CD14-positive monocyte (primary cell): ENCODE measurements around the gene THRA. TPM values are rescaled to one million over a fixed set of nuclear protein-coding genes. Genes with fewer than 3 reads are reported as not detected.
A peak's percentile ranks its signal among the peaks of the same experiment; 100 is the strongest.

Experiments used
- DNase-seq, 3 donors: peaks; one replicate each; pipeline ENCODE4 v3.0.0-alpha.2; 2011 to 2022
- H2AFZ ChIP-seq: 2 replicates; pipeline ENCODE4 v1.6.0; 2012; ENCODE audit warnings: mild to moderate bottlenecking, low read depth, low read length, inconsistent platforms; ENCODE audit not compliant: insufficient read depth, poor library complexity, severe bottlenecking
- H3K27ac ChIP-seq, 2 donors: 1 replicate in 1 of 2; 2 replicates in 1 of 2; pipeline ENCODE4 v1.5.1; 2012 to 2013; ENCODE audit warnings: low read length in 2 of 2, control low read depth in 1 of 2, inconsistent platforms in 1 of 2, low read depth in 1 of 2, mild to moderate bottlenecking in 1 of 2
- H3K27me3 ChIP-seq, 2 donors: one replicate each; pipeline versions ENCODE4 v1.6.0 to v1.6.1; 2011 to 2013; ENCODE audit warnings: low read length in 2 of 2; ENCODE audit not compliant: control insufficient read depth in 2 of 2, insufficient read depth in 2 of 2
- H3K36me3 ChIP-seq, 2 donors: replicated peaks in 1 of 2; 1 replicate in 1 of 2; 2 replicates in 1 of 2; pipeline versions ENCODE4 v1.5.1 to v1.6.1; 2012 to 2013; ENCODE audit warnings: low read length in 2 of 2, control low read depth in 1 of 2, inconsistent platforms in 1 of 2, mild to moderate bottlenecking in 1 of 2; ENCODE audit not compliant: insufficient read depth in 2 of 2, control insufficient read depth in 1 of 2
- H3K4me1 ChIP-seq, 2 donors: 1 replicate in 1 of 2; 2 replicates in 1 of 2; pipeline versions ENCODE4 v1.5.1 to v1.6.1; 2012 to 2013; ENCODE audit warnings: low read length in 2 of 2, control low read depth in 1 of 2, inconsistent platforms in 1 of 2, mild to moderate bottlenecking in 1 of 2, moderate library complexity in 1 of 2; ENCODE audit not compliant: insufficient read depth in 2 of 2, control insufficient read depth in 1 of 2
- H3K4me2 ChIP-seq: replicated peaks from 2 replicates; pipeline ENCODE3; 2012; ENCODE audit warnings: low read length, moderate library complexity, mild to moderate bottlenecking; ENCODE audit not compliant: poor library complexity, severe bottlenecking; ENCODE audit errors: extremely low read depth
- H3K4me3 ChIP-seq, 3 experiments: fragments of 200-600 bp in 1 of 3; sonication (generic) in 1 of 3; replicated peaks in 1 of 3; 1 replicate in 2 of 3; 2 replicates in 1 of 3; pipeline ENCODE4 v1.5.1; 2011 to 2013; ENCODE audit warnings: low read length in 3 of 3, mild to moderate bottlenecking in 3 of 3, control low read depth in 2 of 3, low read depth in 2 of 3, inconsistent platforms in 1 of 3, moderate library complexity in 1 of 3
- H3K79me2 ChIP-seq: 2 replicates; pipeline ENCODE4 v1.6.0; 2012; ENCODE audit warnings: mild to moderate bottlenecking, control low read depth, inconsistent platforms, low read length, moderate library complexity; ENCODE audit not compliant: insufficient read depth
- H3K9ac ChIP-seq: 2 replicates; pipeline ENCODE4 v1.6.0; 2017; ENCODE audit warnings: low read length, mild to moderate bottlenecking; ENCODE audit not compliant: insufficient read depth, poor library complexity, severe bottlenecking
- H3K9me3 ChIP-seq, 2 donors: replicated peaks in 1 of 2; 1 replicate in 1 of 2; 2 replicates in 1 of 2; pipeline versions ENCODE4 v1.5.1 to v1.6.1; 2012 to 2013; ENCODE audit warnings: low read length in 2 of 2, control low read depth in 1 of 2; ENCODE audit not compliant: control insufficient read depth in 1 of 2, insufficient read depth in 1 of 2
- H4K20me1 ChIP-seq: 2 replicates; pipeline ENCODE4 v1.6.0; 2012; ENCODE audit warnings: mild to moderate bottlenecking, low read length, control low read depth, moderate library complexity; ENCODE audit not compliant: insufficient read depth
- H3K27ac Mint-ChIP-seq, 7 donors: one replicate each; pipeline ENCODE4 v1.8.0; 2020; ENCODE audit warnings: mild to moderate bottlenecking in 7 of 7, mixed read lengths in 7 of 7, moderate library complexity in 6 of 7, inconsistent platforms in 2 of 7
- H3K27me3 Mint-ChIP-seq, 3 donors: one replicate each; pipeline ENCODE4 v1.8.0; 2021 to 2022; ENCODE audit warnings: low read depth in 3 of 3, mild to moderate bottlenecking in 3 of 3, mixed read lengths in 3 of 3, moderate library complexity in 3 of 3, inconsistent platforms in 1 of 3
- H3K36me3 Mint-ChIP-seq, 2 donors: one replicate each; pipeline ENCODE4 v1.8.0; 2020; ENCODE audit warnings: mixed read lengths in 2 of 2, inconsistent platforms in 1 of 2, mild to moderate bottlenecking in 1 of 2
- H3K4me1 Mint-ChIP-seq: one replicate; pipeline ENCODE4 v1.8.0; 2020; ENCODE audit warnings: mild to moderate bottlenecking, mixed read lengths
- H3K4me3 Mint-ChIP-seq, 2 donors: one replicate each; pipeline ENCODE4 v1.8.0; 2020; ENCODE audit warnings: mild to moderate bottlenecking in 2 of 2, mixed read lengths in 2 of 2, moderate library complexity in 1 of 2
- H3K9me3 Mint-ChIP-seq, 7 donors: one replicate each; pipeline ENCODE4 v1.8.0; 2020 to 2022; ENCODE audit warnings: mixed read lengths in 7 of 7, mild to moderate bottlenecking in 6 of 7, moderate library complexity in 6 of 7, inconsistent platforms in 2 of 7
- WGBS: methylation state at CpG from one replicate; pipeline ENCODE4 v1.1.5; 2013; ENCODE audit warnings: missing lambda C conversion rate; ENCODE audit not compliant: insufficient coverage; 5-methylcytosine and 5-hydroxymethylcytosine counted together
- intact Hi-C, 2 donors: fragments of 100-400 bp; cut with micrococcal nuclease; formaldehyde crosslinking; loops; one replicate each; pipeline versions ENCODE4 v1.15.0 to v1.15.1; 2023
- polyA plus RNA-seq, 3 donors: library from polyadenylated mRNA; depleted of rRNA in 1 of 3; unstranded in 2 of 3; stranded (reverse) in 1 of 3; fragments of 300-500 nt in 2 of 3; fragments of >200 nt in 1 of 3; fragmentation: Illumina TruSeq in 2 of 3; gene quantifications; 1 replicate in 2 of 3; 2 replicates in 1 of 3; pipeline ENCODE4 v1.2.3, GENCODE V29; 2012 to 2021
- TF ChIP-seq, protein P1 (sequence below): fragments of 200-600 bp; IDR thresholded peaks from one replicate; pipeline ENCODE4 v1.8.0; 2022; ENCODE audit warnings: antibody characterized with exemption, mild to moderate bottlenecking

Gene THRA
- polyA plus RNA-seq, 3 donors: 2.5 to 7.5 (median 3.8) TPM

DNA sequence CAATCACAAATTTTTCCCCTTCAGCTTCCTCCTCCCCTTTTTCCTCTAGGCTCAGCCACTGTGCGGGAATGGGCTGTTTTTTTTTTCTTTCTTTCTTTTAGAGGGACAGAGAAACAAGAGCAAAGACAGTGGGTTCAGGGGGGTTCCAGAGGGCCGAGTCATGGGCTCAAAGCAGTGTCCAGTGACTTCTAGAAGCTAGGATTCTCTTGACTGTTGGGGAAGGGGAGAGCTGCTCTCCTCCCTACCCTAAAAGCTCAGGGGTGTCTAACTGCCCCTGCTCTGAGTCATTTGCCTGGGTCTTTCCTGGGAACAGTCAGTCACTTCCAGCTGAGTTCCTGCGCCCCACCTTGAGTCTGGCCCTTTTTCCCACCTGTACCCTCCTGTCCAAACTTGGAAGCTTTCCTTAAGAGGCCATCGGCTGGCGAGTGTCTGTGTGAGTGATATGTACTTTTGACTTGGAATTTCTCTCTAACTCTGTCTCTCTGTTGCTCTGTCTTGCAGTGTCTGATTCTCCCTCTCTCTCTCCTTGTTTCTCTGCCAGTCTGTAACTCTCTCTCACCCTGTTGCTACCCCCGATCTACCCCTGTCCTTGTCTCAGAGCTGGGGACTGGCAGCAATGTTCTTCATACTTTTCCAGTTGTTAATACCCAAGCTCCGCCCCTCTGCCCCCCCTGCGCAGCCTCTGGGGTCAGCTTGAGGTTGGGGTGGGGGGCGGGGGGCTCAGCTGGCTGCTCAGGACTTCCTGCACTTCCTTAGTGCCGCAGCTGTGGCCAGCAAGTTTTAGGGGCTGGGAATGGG lies 2.4 kb downstream of the THRA start:
- WGBS: no CpG with 5 or more reads among the region's 10 CpGs
- H3K9me3 Mint-ChIP-seq: peaks cover 0 to 2% (median 0%) of the 10 kb centered on the region in 7 donors

DNA sequence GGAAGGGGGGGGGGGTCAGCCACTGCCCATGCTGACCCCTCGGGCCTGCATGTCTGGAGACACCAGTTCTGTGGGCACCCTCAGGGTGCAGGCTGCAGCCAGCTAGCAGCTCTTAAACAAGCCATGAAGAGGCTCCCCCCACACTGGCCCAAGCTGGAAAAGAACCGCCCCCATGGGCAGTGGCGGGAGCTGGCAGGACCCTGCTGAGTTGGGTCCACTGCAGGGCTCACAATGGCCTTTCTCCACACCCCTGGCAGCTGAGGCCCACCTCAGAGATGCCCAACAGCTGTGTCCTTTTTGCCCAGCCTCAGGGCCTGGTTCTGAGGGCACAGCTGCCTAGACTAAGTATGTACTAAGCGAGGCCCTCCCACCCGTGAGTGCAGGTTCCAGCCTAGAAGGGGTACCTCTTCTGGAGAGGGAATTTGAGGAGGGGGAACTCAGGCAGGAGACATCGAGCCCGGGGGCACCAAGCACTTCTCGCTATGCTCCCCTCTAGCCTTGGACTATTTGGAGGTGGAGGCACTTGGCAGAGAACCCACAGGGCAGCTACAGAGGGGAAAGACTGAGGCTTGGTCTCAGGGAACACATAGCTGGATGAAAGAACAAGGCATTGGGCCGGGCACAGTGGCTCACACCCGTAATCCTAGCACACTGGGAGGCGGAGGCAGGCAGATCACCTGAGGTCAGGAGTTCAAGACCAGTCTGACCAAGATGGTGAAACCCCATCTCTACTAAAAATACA lies 3.2 kb downstream of the THRA start:
- peaks cover 4 to 6% of the 10 kb centered on the region in 2 donors for H3K36me3 Mint-ChIP-seq
- Histone ChIP-seq H3K4me3 (no peak overlapping the region), H3K79me2 (peaks cover 82% of the 10 kb centered on the region), H3K36me3 (no peaks in the 10 kb centered on the region), H3K9me3 (no peaks in the 10 kb centered on the region), H3K27me3 (peaks cover 0 to 4% of the 10 kb centered on the region in 2 donors), H4K20me1 (peaks cover 69% of the 10 kb centered on the region), H3K4me2 (no peak overlapping the region), H3K27ac (no peak overlapping the region), H3K4me1 (peaks cover 56 to 69% of the 10 kb centered on the region in 2 donors), H2AFZ (no peak overlapping the region), H3K9ac (no peak overlapping the region)
- intact Hi-C loops: no loop called here
- H3K9me3 Mint-ChIP-seq: peaks cover 0 to 2% (median 0%) of the 10 kb centered on the region in 7 donors
- H3K4me1 Mint-ChIP-seq: peaks cover 74% of the 10 kb centered on the region
- TF ChIP-seq, protein P1, sequence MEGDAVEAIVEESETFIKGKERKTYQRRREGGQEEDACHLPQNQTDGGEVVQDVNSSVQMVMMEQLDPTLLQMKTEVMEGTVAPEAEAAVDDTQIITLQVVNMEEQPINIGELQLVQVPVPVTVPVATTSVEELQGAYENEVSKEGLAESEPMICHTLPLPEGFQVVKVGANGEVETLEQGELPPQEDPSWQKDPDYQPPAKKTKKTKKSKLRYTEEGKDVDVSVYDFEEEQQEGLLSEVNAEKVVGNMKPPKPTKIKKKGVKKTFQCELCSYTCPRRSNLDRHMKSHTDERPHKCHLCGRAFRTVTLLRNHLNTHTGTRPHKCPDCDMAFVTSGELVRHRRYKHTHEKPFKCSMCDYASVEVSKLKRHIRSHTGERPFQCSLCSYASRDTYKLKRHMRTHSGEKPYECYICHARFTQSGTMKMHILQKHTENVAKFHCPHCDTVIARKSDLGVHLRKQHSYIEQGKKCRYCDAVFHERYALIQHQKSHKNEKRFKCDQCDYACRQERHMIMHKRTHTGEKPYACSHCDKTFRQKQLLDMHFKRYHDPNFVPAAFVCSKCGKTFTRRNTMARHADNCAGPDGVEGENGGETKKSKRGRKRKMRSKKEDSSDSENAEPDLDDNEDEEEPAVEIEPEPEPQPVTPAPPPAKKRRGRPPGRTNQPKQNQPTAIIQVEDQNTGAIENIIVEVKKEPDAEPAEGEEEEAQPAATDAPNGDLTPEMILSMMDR: no peak
- peak overlapping the region in 1 of 7 donors; percentile 35 for H3K27ac Mint-ChIP-seq
- WGBS: 79% methylated on average over 8 of the region's 11 CpGs
- peaks cover 4 to 11% (median 10%) of the 10 kb centered on the region in 3 donors for H3K27me3 Mint-ChIP-seq
- H3K4me3 Mint-ChIP-seq: no peak overlapping the region
- DNase-seq: no peak

More for the DNA sequence above, 2.4 kb downstream of the THRA start:
- Mint-ChIP-seq H3K27ac (peak overlapping the region in 3 of 7 donors; percentile 50 to 52 (median 52)), H3K4me3 (peak overlapping the region; percentile 20 to 56), H3K36me3 (peaks cover 4 to 6% of the 10 kb centered on the region in 2 donors), H3K4me1 (peaks cover 66% of the 10 kb centered on the region), H3K27me3 (peaks cover 6 to 11% (median 10%) of the 10 kb centered on the region in 3 donors)
- intact Hi-C loops: loop anchor here (5.0 kb wide), 3 partner anchors 32 to 102 kb away; no protein-coding TSS in a partner anchor
- Histone ChIP-seq H3K27me3 (peaks cover 0 to 4% of the 10 kb centered on the region in 2 donors), H3K27ac (no peak overlapping the region), H3K9ac (no peak overlapping the region), H3K9me3 (no peaks in the 10 kb centered on the region), H3K36me3 (no peaks in the 10 kb centered on the region), H2AFZ (no peak overlapping the region), H4K20me1 (peaks cover 62% of the 10 kb centered on the region), H3K4me2 (peak overlapping the region; percentile 20), H3K4me1 (peaks cover 48 to 62% of the 10 kb centered on the region in 2 donors), H3K4me3 (no peak overlapping the region), H3K79me2 (peaks cover 74% of the 10 kb centered on the region)
- TF ChIP-seq, protein P1: no peak
- no peak for DNase-seq
